ENCODE measurements around the gene TNFAIP2.
"Not testable (repeated sequence)": the region's sequence is repeated elsewhere in the genome, so short reads cannot be mapped to it uniquely, and the experiment has no call there.

Gene TNFAIP2

DNA sequence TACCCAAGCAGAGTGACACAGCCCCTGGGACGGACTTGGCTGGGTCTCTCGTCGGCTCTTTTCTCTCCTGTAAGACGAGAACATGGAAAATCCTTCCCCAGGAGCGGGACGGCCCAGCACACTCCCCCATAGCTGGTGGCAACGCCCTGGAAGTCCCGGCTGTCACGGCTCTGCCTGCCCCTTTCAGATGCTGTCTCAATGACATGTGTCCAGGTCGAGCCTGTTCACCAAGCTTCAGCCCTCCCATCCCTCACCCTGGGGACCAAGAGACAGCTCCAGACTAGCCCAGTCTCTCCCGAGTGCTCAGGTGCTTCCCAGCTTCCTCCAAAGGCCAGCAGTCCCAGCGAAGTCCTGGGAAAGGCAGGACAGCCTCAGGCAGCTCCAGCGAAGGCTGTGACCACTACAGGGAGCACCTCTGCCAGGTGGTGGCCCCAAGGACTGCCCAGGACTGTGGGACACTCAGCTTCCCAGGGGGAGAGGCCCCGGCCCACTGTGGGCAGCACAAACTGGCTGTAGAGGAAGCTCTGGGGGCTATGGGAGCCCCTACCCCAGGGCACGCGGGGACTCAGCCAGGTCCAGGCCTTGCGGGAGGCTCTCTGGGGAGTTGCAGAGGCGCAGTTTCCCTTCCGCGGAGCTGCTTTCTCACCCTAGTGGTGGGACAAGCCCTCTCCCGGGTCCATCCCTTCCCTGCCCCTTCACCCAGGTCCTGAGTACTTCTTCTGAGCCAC is 33.6 kb downstream of the TNFAIP2 start:
- peak in 1 of 2 experiments; percentile 32 for DNase-seq

GRCh38 chr14:103157969-103158368 is 34.7 kb downstream of the TNFAIP2 start:
- DNase-seq, result no peak

GRCh38 chr14:103158688-103159087 is 35.4 kb downstream of the TNFAIP2 start:
- DNase-seq, result no peak

DNA sequence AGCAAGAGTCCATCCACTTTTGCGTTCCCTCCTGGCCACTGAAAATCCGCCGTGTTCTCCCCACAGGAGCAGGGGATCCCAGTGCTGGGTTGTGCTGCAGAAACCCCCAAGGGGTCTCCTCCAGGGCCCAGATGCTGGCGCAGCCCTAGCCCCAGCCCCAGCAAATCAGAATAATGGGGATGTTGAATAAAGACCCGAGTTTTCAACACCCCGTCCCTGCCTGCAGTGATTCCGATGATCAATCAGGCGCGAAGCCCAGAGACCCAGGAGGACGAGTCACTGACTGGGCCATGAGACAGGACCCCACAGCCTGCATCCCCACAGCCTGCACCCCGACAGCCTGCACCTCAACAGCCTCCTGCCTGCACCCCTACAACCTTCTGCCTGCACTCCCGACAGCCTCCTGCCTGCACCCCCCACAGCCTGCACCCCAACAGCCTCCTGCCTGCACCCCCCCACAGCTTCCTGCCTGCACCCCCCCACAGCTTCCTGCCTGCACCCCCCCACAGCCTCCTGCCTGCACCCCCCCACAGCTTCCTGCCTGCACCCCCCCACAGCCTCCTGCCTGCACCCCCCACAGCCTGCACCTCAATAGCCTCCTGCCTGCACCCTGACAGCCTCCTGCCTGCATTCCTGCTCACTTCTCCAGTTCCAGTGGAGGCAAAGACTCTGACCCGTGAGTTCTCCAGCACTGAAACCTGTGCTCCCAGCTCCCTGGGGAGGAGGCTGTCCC is 37.2 kb downstream of the TNFAIP2 start:
- DNase-seq, result no peak

- DNase-seq, result no peak
These were observed 37.8 kb downstream of the TNFAIP2 start for GRCh38 chr14:103161054-103161397.

- DNase-seq, result no peak
These were observed 39.9 kb downstream of the TNFAIP2 start for GRCh38 chr14:103163199-103163598.

- DNase-seq, result no peak
These were observed 40.7 kb downstream of the TNFAIP2 start for GRCh38 chr14:103164006-103164405.

DNA sequence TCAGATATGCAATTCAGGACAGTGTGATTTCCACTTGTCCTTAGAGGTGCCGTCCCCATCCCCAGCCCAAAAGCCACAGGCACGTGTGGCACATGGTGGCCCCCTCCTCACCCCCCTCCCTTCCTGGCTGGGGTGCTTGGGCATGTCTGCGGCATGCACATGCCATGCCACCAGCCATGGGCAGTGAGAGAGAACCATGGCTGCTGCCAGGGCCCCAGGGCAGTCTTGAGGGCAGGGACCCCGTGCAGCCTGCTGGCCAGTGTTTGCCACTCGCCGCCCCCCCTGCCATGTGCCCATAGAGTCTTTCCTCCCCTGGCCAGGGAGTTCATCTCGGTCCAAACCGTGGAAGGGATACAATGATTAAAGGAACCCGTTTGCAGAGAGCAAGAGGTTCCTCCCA is 41.5 kb downstream of the TNFAIP2 start:
- DNase-seq, result no peak

DNA sequence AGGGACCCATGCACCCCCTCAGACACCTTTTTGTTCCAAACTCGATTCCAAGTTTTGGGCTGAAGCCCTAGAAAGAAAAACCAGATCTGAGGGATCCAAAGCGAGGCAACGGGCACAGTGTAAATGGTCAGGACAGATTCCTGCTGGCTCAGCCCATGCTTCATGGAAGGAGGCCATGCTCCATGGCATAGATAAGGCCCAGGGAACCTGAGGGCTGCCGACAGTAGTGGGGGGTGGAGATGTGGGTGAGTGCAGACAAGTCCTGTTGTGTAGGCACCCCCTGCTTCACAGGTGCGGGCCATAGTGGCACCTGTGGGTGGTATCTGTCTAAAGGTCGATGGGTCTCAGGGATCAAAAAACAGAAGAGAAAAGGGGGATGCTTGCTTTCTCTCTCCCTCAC is 42.1 kb downstream of the TNFAIP2 start:
- no peak for DNase-seq

DNA sequence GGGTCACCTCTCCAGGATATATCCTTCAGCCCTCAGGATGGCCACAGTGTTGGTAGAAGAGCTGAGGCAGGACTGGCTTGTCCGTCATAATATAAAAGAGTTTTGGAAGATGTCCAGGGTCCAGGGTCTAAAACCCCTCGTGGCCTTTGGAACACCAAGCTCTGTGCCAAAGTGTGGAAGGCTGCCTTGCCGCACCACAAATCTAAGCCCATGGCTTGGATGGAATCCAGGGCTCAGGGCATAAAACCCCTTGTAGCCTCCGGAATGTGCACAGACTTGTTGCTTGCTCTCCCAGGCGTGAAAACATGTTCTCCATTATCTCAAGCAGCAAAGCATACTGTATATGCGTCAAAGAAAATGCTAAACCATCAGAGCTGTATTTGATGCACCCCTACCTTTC is 46.7 kb downstream of the TNFAIP2 start:
- no peak for DNase-seq

- DNase-seq, result not testable (repeated sequence)
These were observed 47.9 kb downstream of the TNFAIP2 start for GRCh38 chr14:103171206-103171605.

DNA sequence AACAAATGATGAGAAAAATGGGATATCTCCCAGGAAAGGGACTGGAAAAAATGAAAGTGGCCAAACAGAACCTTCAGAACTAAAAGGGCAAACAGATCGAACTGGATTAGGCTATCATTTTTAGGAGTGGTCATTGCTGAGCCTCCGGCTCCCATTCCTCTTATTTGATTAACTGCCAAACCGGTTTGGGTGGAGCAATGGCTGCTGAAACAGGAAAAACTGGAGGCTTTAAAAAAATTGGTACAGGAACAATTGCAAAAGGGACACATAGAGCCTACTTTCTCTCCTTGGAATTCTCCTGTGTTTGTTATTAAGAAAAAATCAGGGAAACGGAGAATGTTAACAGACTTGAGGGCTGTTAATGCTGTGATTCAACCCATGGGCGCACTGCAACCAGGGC is 49.7 kb downstream of the TNFAIP2 start:
- peak in 1 of 2 experiments; percentile 43 for DNase-seq

DNA sequence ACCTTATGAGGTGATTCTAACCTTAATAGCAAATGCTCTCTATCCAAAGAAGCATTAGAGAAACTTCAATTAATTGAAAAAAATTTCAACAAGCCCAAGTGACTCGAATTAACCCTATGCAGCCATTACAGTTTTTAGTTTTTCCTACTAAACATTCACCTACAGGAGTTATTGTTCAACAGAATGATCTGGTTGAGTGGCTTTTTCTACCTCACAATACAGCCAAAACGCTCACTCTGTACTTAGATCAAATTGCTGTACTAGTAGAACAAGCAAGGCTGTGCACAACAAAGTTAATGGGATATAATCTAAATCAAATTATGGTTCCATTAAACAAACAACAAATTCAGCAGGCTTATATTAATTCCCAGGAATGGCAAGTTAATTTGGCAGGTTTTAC is 50.6 kb downstream of the TNFAIP2 start:
- DNase-seq, result not testable (repeated sequence)

- not testable (repeated sequence) for DNase-seq
These were observed 52.9 kb downstream of the TNFAIP2 start for GRCh38 chr14:103176176-103176575.

GRCh38 chr14:103177376-103177775 is 54.1 kb downstream of the TNFAIP2 start:
- no peak for DNase-seq

GRCh38 chr14:103178521-103178920 is 55.3 kb downstream of the TNFAIP2 start:
- no peak for DNase-seq

DNA sequence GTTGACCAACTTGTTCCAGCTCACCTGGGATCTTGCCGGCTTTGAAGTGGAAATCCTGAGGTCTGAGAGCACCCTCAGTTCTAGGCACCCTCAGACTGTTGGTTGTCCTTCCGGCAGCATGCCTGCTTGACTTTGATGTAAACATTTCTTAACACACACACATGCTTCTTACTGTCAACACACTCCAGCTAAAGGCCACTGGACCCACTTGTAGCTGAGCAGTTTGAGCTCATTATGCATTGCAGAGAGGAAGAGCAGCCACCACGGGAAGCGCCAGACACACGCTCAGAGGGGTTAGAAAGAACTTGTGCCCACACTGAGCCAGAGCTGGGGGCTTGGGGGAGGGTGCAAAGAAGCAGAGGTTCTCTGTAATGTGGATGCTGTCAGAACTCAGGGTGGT is 55.8 kb downstream of the TNFAIP2 start:
- DNase-seq, result no peak

- DNase-seq, result no peak
These were observed 57.1 kb downstream of the TNFAIP2 start for GRCh38 chr14:103180331-103180730.

DNA sequence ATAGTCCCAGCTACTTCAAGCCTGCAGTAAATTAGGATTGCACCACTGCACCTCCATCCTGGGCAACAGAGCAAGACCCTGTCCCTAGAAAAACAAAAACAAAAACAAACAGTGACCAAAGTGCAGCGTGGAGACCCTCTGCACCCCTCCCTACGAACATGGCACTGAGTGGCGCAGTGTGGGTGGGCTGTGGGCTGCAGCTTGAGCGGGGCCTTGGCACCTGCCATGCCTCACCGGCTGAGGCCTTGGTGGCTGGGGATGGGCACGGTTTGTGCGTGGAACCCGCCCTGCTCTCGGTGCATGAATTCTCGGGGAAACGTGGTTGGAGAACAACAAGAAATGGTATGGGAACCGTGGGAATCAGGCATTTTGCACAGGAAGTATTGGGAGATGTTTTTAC is 60.8 kb downstream of the TNFAIP2 start:
- DNase-seq, result no peak

DNA sequence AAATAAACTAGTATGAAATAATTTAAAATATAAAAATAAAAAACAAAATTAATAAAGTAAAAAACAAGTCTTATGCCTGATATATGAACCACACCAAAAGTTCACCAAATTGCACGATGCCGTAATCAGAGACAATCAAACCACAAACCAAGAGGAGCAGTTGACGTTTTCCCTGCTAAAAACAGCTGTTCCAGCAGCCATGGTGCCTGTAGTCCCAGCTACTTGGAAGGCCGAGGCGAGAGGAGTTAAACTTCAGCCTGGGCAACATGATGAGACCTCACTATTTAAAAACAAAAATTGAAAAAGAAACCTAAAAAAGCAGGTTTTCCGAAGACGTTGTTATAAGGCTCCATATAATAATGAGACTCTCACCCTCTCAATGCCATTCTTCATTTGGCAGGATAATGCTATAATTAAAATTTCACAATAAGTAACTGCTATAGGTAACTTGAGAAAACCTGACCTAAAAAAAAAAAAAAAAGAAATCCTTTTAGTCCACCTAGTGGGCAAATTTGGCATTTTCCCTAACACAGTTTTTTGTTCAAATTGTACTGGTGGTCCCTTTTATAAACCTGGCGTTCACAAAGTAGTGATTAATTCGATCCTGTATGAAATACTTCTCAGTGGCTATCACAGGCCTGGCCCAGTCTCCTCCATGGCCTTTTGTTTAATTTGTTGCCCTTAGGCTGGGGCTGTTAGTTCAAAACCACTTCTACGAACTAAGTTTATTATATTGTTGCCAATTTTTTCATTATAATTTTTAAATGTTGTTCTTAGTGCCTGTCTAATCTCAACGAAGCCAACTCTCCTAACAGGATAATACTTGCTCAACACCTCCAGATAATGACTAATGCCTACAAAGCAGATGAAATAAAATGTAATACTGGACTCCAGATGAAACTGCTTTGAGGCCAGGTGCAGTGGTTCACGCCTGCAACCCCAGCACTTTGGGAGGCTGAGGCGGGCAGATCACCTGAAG is 62.1 kb downstream of the TNFAIP2 start:
- DNase-seq, result peak; percentile 44 to 62

DNA sequence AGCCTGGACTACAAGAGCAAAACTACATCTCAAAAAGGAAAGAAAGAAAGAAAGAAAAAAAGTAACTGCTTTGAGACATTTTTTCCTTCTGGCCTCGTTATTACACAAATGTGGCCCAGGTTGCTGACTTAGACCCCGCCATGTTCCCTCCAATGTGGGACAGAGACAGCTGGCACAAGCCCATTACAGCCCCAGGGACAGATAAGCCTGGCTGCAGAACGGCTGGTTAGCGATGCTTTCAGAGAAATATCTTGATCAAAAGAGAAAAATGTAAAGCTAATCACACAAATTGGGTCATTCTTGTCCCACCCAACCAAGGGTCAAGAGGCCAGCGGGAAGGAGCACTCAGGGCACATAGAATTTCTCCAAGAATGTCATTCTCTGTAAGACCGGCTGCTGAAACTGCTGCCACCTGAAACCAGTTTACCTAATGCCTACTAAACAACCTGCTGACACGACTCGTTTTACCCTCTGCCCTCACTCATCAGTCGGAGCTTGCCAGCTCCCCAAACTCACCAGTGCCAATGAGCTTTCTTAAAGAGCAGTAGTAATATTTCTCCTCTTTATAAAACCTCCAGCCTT is 63.1 kb downstream of the TNFAIP2 start:
- no peak for DNase-seq

Data from NCI-H526 (cell line).